ENCODE data around the gene PPCDC.
A peak's percentile ranks its signal among the peaks of the same experiment; 100 is the strongest.

Gene PPCDC

GRCh38 chr15:75023181-75023871, at the start of gene PPCDC:
Gene PPCDC (plus strand): TSS chr15:75023590. CDS start chr15:75028319, 4,729 bp downstream.
- peak; percentile 86 for DNase-seq

DNA sequence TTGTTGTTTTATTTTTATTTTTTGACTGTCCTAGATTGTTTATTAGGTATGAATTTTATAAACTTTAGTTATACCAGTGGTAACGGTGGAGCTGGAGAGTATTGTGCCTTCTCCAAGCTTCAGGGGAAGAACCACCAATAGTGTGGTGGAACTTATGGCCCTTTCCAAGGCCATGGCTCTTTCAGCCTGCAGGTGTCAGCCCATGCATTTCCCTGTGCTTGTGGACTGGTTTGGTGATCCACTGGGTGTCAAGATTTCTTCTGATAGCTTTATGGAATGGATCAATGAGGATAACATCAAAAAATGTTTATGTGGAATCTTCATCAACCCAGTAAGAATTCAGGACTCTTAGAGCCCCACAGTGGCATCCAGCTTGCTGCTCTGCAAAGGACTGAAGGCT, 47.2 kb upstream of the PPCDC start:
- no peak for DNase-seq

DNA sequence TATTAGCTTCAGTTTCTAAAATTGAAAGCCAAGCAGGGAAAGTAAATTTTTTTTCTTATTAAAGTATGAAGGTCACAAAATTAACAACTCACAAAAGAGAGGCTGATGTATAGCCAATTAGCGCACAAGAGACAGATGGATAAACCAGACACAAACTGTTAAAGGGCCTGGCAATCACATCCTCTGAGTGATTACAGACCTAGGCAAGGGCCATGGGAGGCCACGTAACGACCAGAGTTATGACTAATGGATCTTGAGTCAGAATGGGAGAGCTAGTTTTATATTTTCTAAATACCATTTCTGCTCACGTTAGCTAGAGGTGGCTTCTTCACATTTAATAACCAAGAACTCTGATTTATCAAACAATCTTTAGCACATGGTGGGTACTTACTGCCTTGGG, 45.8 kb upstream of the PPCDC start:
- no peak for DNase-seq

GRCh38 chr15:74978077-74978476, 45.3 kb upstream of the PPCDC start:
- DNase-seq = no peak

DNA sequence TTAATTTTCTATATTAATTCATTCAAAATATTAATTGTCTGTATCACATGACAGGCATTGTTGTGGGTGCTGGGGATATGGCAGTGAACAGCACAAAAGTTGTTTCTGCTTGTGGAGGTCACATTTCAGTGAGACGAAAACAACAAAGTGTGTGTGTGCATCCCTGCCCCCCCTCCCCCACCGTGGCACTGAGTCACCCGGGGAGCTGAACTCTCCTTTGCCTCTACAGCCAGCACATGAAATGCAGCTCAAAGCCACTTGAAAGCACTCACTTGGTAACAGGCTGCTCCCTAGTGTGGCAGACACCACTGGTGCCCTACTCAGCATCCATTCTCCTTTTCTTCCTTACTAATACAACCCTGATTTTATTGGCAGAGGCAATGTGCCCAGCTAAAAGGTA, 44.9 kb upstream of the PPCDC start:
- DNase-seq = peak; percentile 35

DNA sequence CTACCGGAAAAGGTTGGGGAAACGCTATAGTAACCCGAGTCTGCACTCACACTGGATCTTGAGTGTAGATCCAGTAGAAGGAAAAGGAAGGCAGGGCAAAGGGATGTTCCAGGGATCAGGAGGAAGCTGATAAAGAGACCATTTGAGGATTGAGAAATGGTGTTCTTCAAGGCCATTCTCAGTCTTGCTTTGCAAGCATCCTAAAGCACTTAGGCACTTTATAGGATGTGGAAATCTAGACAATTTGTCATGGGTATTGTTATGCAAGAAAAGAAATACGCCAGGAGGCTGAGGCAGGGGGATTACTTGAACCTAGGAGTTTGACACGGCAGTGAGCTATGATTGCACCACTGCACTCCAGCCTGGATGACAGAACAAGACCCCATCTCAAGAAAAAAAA, 41.2 kb upstream of the PPCDC start:
- no peak for DNase-seq

- DNase-seq = no peak
These were observed 39.6 kb upstream of the PPCDC start for GRCh38 chr15:74983725-74984231.

DNA sequence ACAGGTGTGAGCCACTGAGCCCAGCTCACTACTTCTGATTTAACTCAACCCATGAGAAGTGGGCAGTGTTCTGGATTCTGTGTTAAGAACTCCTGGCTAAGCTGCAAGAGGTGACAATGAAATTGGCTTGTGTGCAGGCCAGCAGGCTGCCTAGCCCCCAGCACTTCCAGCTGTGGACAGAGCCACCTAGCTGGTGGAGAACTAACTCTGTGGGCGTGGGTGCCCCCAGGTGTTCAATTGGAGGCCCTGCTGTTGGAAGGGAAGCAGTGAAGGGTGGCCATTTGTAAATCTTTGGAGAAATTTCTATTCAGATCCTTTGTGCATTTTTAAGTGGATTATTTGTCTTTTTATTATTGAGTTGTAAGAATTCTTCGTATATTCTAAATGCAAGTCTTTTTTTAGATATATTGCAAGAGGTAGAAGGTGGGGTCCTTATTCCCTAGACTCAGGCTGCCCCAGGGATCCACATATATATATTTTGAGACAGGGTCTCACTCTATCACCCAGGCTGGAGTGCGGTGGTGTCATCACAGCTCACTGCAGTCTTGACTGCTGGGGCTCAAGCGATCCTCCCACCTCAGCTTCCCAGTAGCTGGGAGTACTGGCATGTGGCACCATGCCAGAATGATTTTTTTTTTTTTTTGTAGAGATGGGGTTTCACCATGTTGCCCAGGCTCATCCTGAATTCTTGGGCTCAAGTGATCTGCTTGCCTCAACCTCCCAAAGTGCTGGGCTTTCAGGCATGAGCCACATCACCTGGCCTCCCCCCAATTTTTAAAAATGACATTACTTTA, 35.2 kb upstream of the PPCDC start:
- peak; percentile 13 for DNase-seq

DNA sequence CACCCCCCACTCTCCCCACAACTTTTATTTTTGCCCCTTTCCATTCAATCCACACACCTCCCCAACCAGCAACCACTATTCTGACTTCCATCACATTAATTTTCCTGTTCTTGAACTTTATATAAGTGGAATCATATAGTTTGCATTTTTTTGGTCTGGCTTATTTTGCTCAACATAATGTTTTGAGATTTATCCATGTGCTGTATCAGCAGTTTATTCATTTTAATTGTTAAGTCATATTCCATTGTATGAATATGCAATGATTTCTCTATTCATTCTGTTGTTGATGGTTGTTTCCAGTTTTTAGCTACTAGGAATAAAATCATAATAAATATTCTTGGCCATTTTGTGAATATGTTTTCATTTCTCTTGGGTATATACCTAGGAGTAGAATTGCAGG, 33.9 kb upstream of the PPCDC start:
- DNase-seq = no peak

DNA sequence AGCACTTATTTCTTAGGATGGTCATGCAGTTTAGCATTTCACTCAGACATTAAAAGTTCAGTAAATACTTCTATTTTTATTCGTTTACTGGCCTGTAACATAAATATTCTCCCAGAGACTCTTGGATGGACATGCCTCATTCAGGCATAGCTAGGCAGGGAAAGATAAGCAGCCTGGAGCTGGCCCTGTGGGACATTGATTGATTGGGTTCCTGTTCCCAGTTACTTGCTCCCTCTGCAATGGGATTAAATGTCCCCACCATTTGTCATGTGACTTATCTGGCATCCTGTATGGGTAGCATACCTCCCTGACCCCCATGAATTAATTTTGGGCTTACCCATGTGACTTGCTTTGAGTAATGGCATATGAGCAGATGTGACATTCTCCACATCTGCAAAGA, 30.8 kb upstream of the PPCDC start:
- no peak for DNase-seq

GRCh38 chr15:74994236-74994635, 29.2 kb upstream of the PPCDC start:
- DNase-seq = no peak

DNA sequence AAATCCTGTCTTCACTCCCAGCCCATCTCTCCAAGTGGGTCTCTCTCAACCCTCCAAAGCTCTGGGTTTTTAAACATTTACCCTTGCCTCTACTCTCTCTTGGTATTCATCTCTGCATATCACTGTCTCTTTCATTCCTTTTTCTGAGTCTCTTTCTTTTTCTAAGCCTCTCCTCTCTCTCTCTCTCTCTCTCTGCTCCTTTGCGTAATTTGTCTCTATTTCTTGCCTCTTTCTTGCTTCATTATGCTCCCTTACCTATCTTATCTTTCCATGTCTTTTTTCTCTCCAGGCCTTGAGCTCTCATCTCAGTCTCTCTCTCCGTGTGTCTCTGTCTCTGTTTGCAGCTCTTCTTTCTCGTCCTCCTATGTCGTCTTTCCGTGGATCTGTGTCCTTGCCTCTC, 28.7 kb upstream of the PPCDC start:
- DNase-seq = no peak

DNA sequence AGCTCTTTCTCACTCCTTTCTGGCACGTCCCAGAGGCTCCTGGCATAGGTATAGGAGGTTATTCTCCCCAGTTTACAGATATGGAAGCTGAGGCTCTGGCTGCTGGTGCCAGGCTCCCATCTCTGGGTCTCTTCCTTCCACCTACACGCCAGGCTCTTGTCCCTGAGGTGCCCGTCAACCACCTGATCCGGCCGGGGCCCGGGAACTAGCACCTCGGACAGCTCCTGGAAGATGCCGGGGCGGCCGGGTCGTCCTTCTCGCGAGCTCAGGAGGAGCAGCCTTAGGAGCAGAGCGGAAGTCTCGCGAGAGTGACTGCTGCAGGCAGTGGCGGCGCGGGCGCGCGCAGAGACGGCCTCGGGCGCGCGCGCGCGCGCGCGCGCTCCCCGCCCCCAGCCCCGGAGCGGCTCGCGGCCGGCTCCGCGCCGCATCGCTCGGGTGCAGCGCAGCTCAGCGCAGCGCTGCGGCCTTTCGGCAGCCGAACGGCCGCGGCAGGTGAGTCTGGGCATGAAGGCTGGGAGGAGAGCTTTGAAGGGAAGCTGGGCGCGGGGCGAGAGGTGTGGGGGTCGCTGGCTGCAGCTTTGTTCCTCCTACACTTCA, 28.1 kb upstream of the PPCDC start, which contains the start of gene SCAMP5:
SCAMP5 (plus strand) TSS at position 382 of the 597 bp plus-strand sequence. CDS start 16,277 bp downstream, outside the sequence.
- DNase-seq = peak; percentile 77

DNA sequence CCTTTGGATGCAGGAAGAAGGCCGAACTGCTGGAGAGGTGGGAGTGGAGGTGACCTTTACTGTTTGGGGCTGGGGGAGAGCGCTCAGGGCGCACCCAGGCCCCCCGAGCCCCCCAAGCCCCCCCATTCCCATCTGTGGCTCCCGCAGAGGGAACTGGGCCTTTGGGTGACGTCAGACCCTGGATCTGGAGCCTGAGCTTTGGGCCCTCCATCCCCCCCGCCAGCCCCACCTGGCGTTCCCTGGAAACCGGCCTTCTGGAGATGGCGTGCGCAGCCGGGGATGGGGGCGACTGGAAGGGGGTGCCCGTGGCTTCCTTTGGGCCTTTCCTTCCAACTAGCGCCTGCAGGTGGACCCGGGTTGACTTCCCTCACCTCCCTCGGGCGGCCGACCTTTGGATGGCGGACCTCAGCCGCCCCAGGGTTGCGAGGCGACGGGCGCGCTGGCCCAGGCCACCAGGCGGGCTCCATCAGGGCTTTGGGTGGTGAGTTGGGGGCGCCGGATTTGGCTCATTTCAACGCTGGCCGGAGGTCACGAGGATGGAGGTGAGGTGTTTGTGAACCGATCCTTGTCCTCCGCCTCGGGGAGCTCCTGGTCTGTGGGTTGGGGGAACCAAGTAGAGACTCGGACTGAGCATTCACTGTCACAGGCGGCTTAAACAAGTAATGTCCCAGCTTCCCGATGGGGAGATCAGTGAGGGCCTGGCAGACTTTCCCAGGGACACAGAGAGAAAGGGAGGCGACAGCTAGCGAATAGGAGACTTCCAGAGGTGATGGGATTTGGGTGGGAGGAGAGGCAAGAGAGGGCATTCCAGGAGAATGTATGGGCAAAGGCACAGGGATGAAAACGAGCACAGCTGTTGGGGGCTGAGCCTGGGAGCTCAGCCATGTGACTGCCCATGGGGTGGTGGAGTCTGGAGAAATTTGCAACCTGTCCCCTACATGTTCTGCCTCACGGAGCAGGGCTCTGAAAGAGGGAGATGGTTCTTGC, 27.3 kb upstream of the PPCDC start:
- no peak for DNase-seq

DNA sequence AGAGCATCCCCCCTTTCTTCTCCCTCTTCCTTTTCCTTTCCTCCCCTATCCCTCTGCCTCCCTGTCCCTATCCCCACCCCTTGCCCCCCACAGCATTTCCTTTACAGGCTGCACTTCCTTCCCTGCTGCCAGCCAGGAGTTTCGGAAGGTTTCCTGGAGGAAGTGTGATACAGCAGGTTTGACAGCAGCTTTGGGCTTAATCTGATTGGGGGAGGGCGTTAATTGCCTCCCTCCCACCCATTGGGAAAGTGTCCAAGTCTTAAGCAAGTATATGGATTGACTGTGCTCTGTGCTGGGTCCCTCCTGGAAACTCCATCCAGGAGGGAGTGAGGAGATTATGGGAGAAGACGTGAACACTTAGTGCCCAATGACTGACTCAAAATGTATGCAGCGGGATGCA, 26.2 kb upstream of the PPCDC start:
- no peak for DNase-seq

DNA sequence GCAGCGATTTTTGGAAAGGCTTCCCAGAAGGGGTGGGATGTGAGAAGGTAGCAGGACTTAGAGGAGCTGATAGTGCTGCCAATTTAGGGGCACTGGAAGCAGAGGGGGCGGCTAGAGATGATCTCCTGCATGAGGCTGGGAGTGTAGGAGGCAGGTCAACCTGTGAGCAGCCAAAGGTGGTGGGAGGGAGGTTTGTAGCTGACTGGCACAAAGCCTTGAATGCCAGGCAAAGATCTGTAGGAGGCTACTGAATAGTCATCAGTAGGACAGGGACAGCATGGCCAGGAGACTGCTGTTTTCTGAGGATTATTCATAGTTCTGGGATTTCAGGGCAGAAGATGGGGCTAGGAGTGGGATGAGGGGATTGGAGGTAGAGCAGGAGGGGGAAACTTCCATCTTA, 25.8 kb upstream of the PPCDC start:
- no peak for DNase-seq

DNA sequence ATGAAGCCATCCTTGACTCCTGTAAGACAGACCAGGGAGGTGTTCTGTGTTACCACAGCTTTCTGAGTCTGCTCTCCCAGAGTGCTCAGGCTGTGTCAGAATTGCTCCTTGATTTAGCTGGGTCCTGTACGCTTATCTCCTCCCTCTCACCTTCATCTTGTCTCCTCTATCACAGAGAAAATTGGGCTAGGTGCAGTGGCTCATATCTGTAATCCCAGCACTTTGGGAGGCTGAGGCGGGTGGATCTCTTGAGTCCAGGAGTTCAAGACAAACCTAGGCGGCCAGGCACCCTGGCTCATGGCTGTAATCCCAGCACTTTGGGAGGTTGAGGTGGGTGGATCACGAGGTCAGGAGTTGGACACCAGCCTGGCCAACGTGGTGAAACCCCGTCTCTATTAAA, 22.1 kb upstream of the PPCDC start:
- DNase-seq = no peak

GRCh38 chr15:75002398-75002797, 21.0 kb upstream of the PPCDC start:
- no peak for DNase-seq

- DNase-seq = no peak
These were observed 16.2 kb upstream of the PPCDC start for GRCh38 chr15:75007216-75007615.

DNA sequence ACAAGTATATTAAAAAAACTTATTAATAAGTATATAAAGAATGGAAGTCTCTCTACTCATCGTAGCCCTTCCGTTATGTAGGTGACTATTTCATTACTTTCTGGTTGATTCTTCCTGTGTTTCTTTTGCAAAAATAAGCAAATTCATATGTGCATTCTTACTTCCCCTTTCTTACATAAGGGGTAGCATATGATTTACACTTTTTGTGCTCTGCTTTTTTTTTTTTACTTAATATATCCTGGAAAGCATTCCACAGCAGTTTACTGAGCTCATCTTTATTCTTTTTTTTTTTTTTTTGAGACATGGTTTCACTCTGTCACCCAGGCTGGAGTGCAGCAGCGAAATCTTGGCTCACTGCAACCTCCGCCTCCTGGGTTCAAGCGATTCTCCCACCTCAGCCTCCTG, 15.2 kb upstream of the PPCDC start:
- no peak for DNase-seq

- no peak for DNase-seq
These were observed 14.6 kb upstream of the PPCDC start for GRCh38 chr15:75008629-75009326.

DNA sequence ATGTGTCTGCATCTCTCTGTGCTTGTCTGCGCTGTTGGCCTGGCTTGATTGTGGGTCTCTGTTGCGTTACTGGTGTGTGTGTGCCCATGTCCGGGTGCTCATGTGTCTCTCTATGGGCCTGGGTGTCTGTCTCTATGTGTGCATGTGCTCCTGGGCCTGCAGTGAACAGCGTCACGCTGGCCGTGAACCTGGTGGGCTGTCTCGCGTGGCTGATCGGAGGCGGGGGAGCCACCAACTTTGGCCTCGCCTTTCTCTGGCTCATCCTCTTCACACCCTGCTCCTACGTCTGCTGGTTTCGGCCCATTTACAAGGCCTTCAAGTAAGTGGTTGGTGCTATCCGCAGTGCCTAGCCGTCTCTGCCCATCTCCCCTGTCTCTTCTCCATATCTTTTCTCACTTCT, 7.0 kb upstream of the PPCDC start:
- no peak for DNase-seq
